OCI-LY3 (cell line): Measurements from ENCODE around the gene CHP1.

Source experiments
- H2AFZ ChIP-seq: fragments of 200-600, 300-600 bp; shearing (Covaris generic); 2 replicates; pipeline ENCODE4 v1.6.0; 2014; ENCODE audit warnings: antibody characterized with exemption, low read depth, low read length
- H3K27ac ChIP-seq: fragments of 200-600, 300-600 bp; sonication (generic); 2 replicates; pipeline ENCODE4 v1.5.1; 2014; ENCODE audit warnings: mild to moderate bottlenecking, low read length, moderate library complexity, mixed read lengths
- H3K27me3 ChIP-seq: fragments of 200-600, 300-600 bp; sonication (generic); 2 replicates; pipeline ENCODE4 v1.6.1; 2014; ENCODE audit warnings: low read depth, low read length, mixed read lengths
- H3K36me3 ChIP-seq: fragments of 200-600, 300-600 bp; sonication (generic); replicated peaks from 2 replicates; pipeline ENCODE3; 2014; ENCODE audit warnings: low read depth, low read length, mixed read lengths
- H3K4me1 ChIP-seq: fragments of 300-600, 200-600 bp; sonication (generic); 2 replicates; pipeline ENCODE4 v1.6.1; 2014; ENCODE audit warnings: low read length, mixed read lengths
- H3K4me2 ChIP-seq: fragments of 200-600, 300-600 bp; sonication (generic); 2 replicates; pipeline ENCODE4 v1.6.1; 2014; ENCODE audit warnings: low read length, mixed read lengths
- H3K4me3 ChIP-seq: fragments of 300-600, 200-600 bp; sonication (generic); 2 replicates; pipeline ENCODE4 v1.5.1; 2014; ENCODE audit warnings: antibody characterized with exemption, mild to moderate bottlenecking, low read length, moderate library complexity
- H3K79me2 ChIP-seq: fragments of 300-600, 200-600 bp; shearing (Covaris generic); 2 replicates; pipeline ENCODE4 v1.6.1; 2014; ENCODE audit warnings: mild to moderate bottlenecking, low read length, mixed read lengths
- H3K9ac ChIP-seq: fragments of 300-600, 200-600 bp; shearing (Covaris generic); 2 replicates; pipeline ENCODE4 v1.6.0; 2014; ENCODE audit warnings: mild to moderate bottlenecking, low read length, moderate library complexity
- H3K9me3 ChIP-seq: fragments of 200-600, 300-600 bp; shearing (Covaris generic); 2 replicates; pipeline ENCODE4 v1.6.1; 2014; ENCODE audit warnings: low read length, mixed read lengths; ENCODE audit not compliant: insufficient read depth
- H4K20me1 ChIP-seq: fragments of 200-600, 300-600 bp; sonication (generic); 2 replicates; pipeline ENCODE4 v1.6.1; 2016; ENCODE audit warnings: low read length, mixed read lengths; ENCODE audit not compliant: insufficient read depth
- CTCF ChIP-seq: fragments of 200-600, 300-600 bp; sonication (generic); IDR thresholded peaks from 2 replicates; pipeline ENCODE4 v1.5.1; 2014; ENCODE audit warnings: antibody characterized with exemption, low read length, low read depth
- EZH2phosphoT487 ChIP-seq: fragments of 200-600 bp; shearing (Covaris generic); IDR thresholded peaks from 2 replicates; pipeline ENCODE4 v1.6.1; 2018; ENCODE audit warnings: antibody characterized with exemption, mixed run types, low read depth

The CHP1 gene

GRCh38 chr15:41323611-41324010 is 92.5 kb downstream of the CHP1 start:
- H3K9ac ChIP-seq: no peak overlapping the region
- H2AFZ ChIP-seq: no peak overlapping the region
- peaks cover 4% of the 10 kb centered on the region; the same call in 1 of the 2 replicates for H3K79me2 ChIP-seq
- no peak overlapping the region for H3K4me3 ChIP-seq
- H4K20me1 ChIP-seq: no peaks in the 10 kb centered on the region
- TF ChIP-seq EZH2phosphoT487 (no peak), CTCF (no peak)
- H3K27me3 ChIP-seq: no peaks in the 10 kb centered on the region
- H3K27ac ChIP-seq: no peak overlapping the region
- no peaks in the 10 kb centered on the region for H3K4me1 ChIP-seq
- no peaks in the 10 kb centered on the region for H3K9me3 ChIP-seq
- no peak overlapping the region for H3K4me2 ChIP-seq
- H3K36me3 ChIP-seq: peaks cover 29% of the 10 kb centered on the region

GRCh38 chr15:41331281-41331680 is 100.2 kb downstream of the CHP1 start:
- peaks cover 29% of the 10 kb centered on the region for H3K36me3 ChIP-seq
- H3K27me3 ChIP-seq: no peaks in the 10 kb centered on the region
- TF ChIP-seq EZH2phosphoT487 (no peak), CTCF (no peak)
- H3K27ac ChIP-seq: no peak overlapping the region
- H3K4me2 ChIP-seq: peak overlapping the region; percentile 84
- H4K20me1 ChIP-seq: peaks cover 7% of the 10 kb centered on the region
- peaks cover 50% of the 10 kb centered on the region for H3K79me2 ChIP-seq
- H3K9me3 ChIP-seq: no peaks in the 10 kb centered on the region
- peak overlapping the region; percentile 87 for H3K4me3 ChIP-seq
- peak overlapping the region; percentile 81 for H3K9ac ChIP-seq
- H2AFZ ChIP-seq: no peak overlapping the region
- peaks cover 14% of the 10 kb centered on the region for H3K4me1 ChIP-seq
